ENCODE measurements around the gene PPP1R2. TPM values are rescaled to one million over a fixed set of nuclear protein-coding genes. Genes with fewer than 3 reads are reported as not detected.

PPP1R2 gene
- total and polyA plus RNA-seq, 5 experiments from 2014 or later: 140 to 265 (median 244) TPM

GRCh38 chr3:195558602-195559001, 15.5 kb upstream of the PPP1R2 start:
- no peaks in the 10 kb centered on the region for H3K36me3 Mint-ChIP-seq
- no peaks in the 10 kb centered on the region for H3K9me3 Mint-ChIP-seq
- no peak overlapping the region for H3K4me3 Mint-ChIP-seq
- H3K4me1 Mint-ChIP-seq: peaks cover 16 to 38% (median 31%) of the 10 kb centered on the region in 4 donors
- H3K27me3 Mint-ChIP-seq: no peaks in the 10 kb centered on the region
- POLR2A ChIA-PET: interaction anchor here (0.6 kb wide), 1 partner anchor 26 kb away, joined by 5 read pairs; no protein-coding TSS in a partner anchor
- H3K27ac Mint-ChIP-seq: peak overlapping the region in 9 of 10 donors; percentile 9 to 87 (median 64)
- DNase-seq: peak in 7 of 10 donors; percentile 33 to 75 (median 64)
- peak; percentile 78 to 90 for ATAC-seq

GRCh38 chr3:195557322-195557721, 14.2 kb upstream of the PPP1R2 start:
- ATAC-seq: no peak
- no peaks in the 10 kb centered on the region for H3K9me3 Mint-ChIP-seq
- no peak for DNase-seq
- peaks cover 21 to 51% (median 44%) of the 10 kb centered on the region in 4 donors for H3K4me1 Mint-ChIP-seq
- H3K4me3 Mint-ChIP-seq: no peak overlapping the region
- H3K27me3 Mint-ChIP-seq: no peaks in the 10 kb centered on the region
- POLR2A ChIA-PET: interaction anchor here (0.6 to 3.4 kb wide), 4 partner anchors 8 to 19 kb away, joined by 3 to 25 read pairs (median 7); partner anchors contain the start of gene PPP1R2
- H3K27ac Mint-ChIP-seq: no peak overlapping the region
- H3K36me3 Mint-ChIP-seq: no peaks in the 10 kb centered on the region

GRCh38 chr3:195556390-195556789, 13.3 kb upstream of the PPP1R2 start:
- DNase-seq: peak in 4 of 10 donors; percentile 33 to 49 (median 45)
- POLR2A ChIA-PET: interaction anchor here (0.6 to 3.4 kb wide), 3 partner anchors 10 to 369 kb away, joined by 3 to 25 read pairs (median 8); partner anchors contain the start of gene PPP1R2
- ATAC-seq: peak; percentile 64 to 85
- Mint-ChIP-seq H3K27ac (peak overlapping the region; percentile 44 to 91 (median 70)), H3K27me3 (no peaks in the 10 kb centered on the region), H3K9me3 (no peaks in the 10 kb centered on the region), H3K4me3 (peak overlapping the region in 6 of 10 donors; percentile 24 to 67 (median 38)), H3K4me1 (peaks cover 22 to 60% (median 53%) of the 10 kb centered on the region in 4 donors), H3K36me3 (no peaks in the 10 kb centered on the region)

- Mint-ChIP-seq H3K36me3 (no peaks in the 10 kb centered on the region), H3K27me3 (no peaks in the 10 kb centered on the region), H3K9me3 (no peaks in the 10 kb centered on the region), H3K27ac (peak overlapping the region; percentile 59 to 91 (median 75)), H3K4me3 (peak overlapping the region in 5 of 10 donors; percentile 14 to 67 (median 42)), H3K4me1 (peaks cover 23 to 71% (median 66%) of the 10 kb centered on the region in 4 donors)
- POLR2A ChIA-PET: interaction anchor here (2.3 to 3.4 kb wide), 2 partner anchors 9 to 12 kb away, joined by 8 to 25 read pairs; partner anchors contain the start of gene PPP1R2
- DNase-seq (no peak), ATAC-seq (no peak)
Measured at GRCh38 chr3:195555110-195555509, 12.0 kb upstream of the PPP1R2 start.

GRCh38 chr3:195554458-195554857, 11.3 kb upstream of the PPP1R2 start:
- H3K4me1 Mint-ChIP-seq: peaks cover 25 to 77% (median 72%) of the 10 kb centered on the region in 4 donors
- POLR2A ChIA-PET: interaction anchor here (3.4 kb wide), 1 partner anchor 12 kb away, joined by 25 read pairs; the partner anchor contains the start of gene PPP1R2
- peak overlapping the region in 2 of 10 donors; percentile 39 to 42 for H3K4me3 Mint-ChIP-seq
- H3K36me3 Mint-ChIP-seq: no peaks in the 10 kb centered on the region
- no peak for ATAC-seq
- H3K27ac Mint-ChIP-seq: peak overlapping the region; percentile 53 to 100 (median 80)
- no peak for DNase-seq
- no peaks in the 10 kb centered on the region for H3K9me3 Mint-ChIP-seq
- H3K27me3 Mint-ChIP-seq: no peaks in the 10 kb centered on the region

- POLR2A ChIA-PET: interaction anchor here (1.2 to 5.8 kb wide), 3 partner anchors 9 to 282 kb away, joined by 5 to 119 read pairs (median 5); partner anchors contain the start of genes PPP1R2 and XXYLT1
- DNase-seq (no peak), ATAC-seq (no peak)
Measured at GRCh38 chr3:195553268-195553667, 10.1 kb upstream of the PPP1R2 start.

GRCh38 chr3:195551381-195551978, 8.4 kb upstream of the PPP1R2 start:
- H3K4me3 Mint-ChIP-seq: peak overlapping the region in 9 of 10 donors; percentile 50 to 95 (median 83)
- peaks cover 35 to 90% (median 84%) of the 10 kb centered on the region in 4 donors for H3K4me1 Mint-ChIP-seq
- no peaks in the 10 kb centered on the region for H3K27me3 Mint-ChIP-seq
- no peaks in the 10 kb centered on the region for H3K9me3 Mint-ChIP-seq
- ATAC-seq (no peak), DNase-seq (no peak)
- H3K36me3 Mint-ChIP-seq: no peaks in the 10 kb centered on the region
- peak overlapping the region; percentile 89 to 100 (median 98) for H3K27ac Mint-ChIP-seq
- POLR2A ChIA-PET: interaction anchor here (1.7 to 5.8 kb wide), 6 partner anchors 7 to 281 kb away, joined by 5 to 119 read pairs (median 16); partner anchors contain the start of genes PPP1R2 and XXYLT1

More at GRCh38 chr3:195553268-195553667, 10.1 kb upstream of the PPP1R2 start:
- H3K4me3 Mint-ChIP-seq: peak overlapping the region in 8 of 10 donors; percentile 4 to 51 (median 31)
- H3K9me3 Mint-ChIP-seq: no peaks in the 10 kb centered on the region
- no peaks in the 10 kb centered on the region for H3K27me3 Mint-ChIP-seq
- H3K36me3 Mint-ChIP-seq: no peaks in the 10 kb centered on the region
- H3K4me1 Mint-ChIP-seq: peaks cover 27 to 80% (median 73%) of the 10 kb centered on the region in 4 donors
- H3K27ac Mint-ChIP-seq: peak overlapping the region; percentile 89 to 100 (median 98)

- Mint-ChIP-seq H3K36me3 (no peaks in the 10 kb centered on the region), H3K27me3 (no peaks in the 10 kb centered on the region), H3K9me3 (no peaks in the 10 kb centered on the region), H3K4me3 (peak overlapping the region; percentile 73 to 95 (median 86)), H3K27ac (peak overlapping the region; percentile 89 to 100 (median 98)), H3K4me1 (peaks cover 35 to 90% (median 85%) of the 10 kb centered on the region in 4 donors)
- peak in 1 of 2 donors; percentile 5 for ATAC-seq
- DNase-seq: peak in 1 of 10 donors; percentile 36
- POLR2A ChIA-PET: interaction anchor here (0.6 to 5.8 kb wide), 17 partner anchors 10 to 359 kb away, joined by 3 to 119 read pairs (median 6); partner anchors contain the start of genes APOD, PPP1R2 and XXYLT1
Measured at GRCh38 chr3:195550723-195551122, 7.6 kb upstream of the PPP1R2 start.

- Mint-ChIP-seq H3K27me3 (no peaks in the 10 kb centered on the region), H3K36me3 (no peaks in the 10 kb centered on the region), H3K9me3 (no peaks in the 10 kb centered on the region), H3K4me3 (peak overlapping the region; percentile 73 to 95 (median 86)), H3K4me1 (peaks cover 38 to 90% (median 87%) of the 10 kb centered on the region in 4 donors), H3K27ac (peak overlapping the region; percentile 89 to 100 (median 98))
- peak; percentile 65 to 95 (median 90) for DNase-seq
- POLR2A ChIA-PET: interaction anchor here (0.6 to 5.8 kb wide), 18 partner anchors 10 to 360 kb away, joined by 3 to 119 read pairs (median 5); partner anchors contain the start of genes ACAP2, APOD, PPP1R2 and XXYLT1
- peak; percentile 84 to 87 for ATAC-seq
Measured at GRCh38 chr3:195549931-195550519, 6.9 kb upstream of the PPP1R2 start.

- DNase-seq (peak in 1 of 10 donors; percentile 30), ATAC-seq (no peak)
- no peaks in the 10 kb centered on the region for H3K9me3 Mint-ChIP-seq
- no peaks in the 10 kb centered on the region for H3K36me3 Mint-ChIP-seq
- peak overlapping the region; percentile 20 to 84 (median 78) for H3K4me3 Mint-ChIP-seq
- no peaks in the 10 kb centered on the region for H3K27me3 Mint-ChIP-seq
- peak overlapping the region; percentile 72 to 100 (median 96) for H3K27ac Mint-ChIP-seq
- POLR2A ChIA-PET: interaction anchor here (0.6 to 5.8 kb wide), 7 partner anchors 9 to 885 kb away, joined by 3 to 119 read pairs (median 14); partner anchors contain the start of genes PPP1R2 and XXYLT1
- H3K4me1 Mint-ChIP-seq: peaks cover 44 to 92% (median 91%) of the 10 kb centered on the region in 4 donors
Measured at GRCh38 chr3:195548987-195549386, 5.9 kb upstream of the PPP1R2 start.

- no peaks in the 10 kb centered on the region for H3K27me3 Mint-ChIP-seq
- ATAC-seq (no peak), DNase-seq (peak in 2 of 10 donors; percentile 37 to 40)
- H3K9me3 Mint-ChIP-seq: no peaks in the 10 kb centered on the region
- H3K36me3 Mint-ChIP-seq: no peaks in the 10 kb centered on the region
- H3K4me1 Mint-ChIP-seq: peaks cover 47 to 95% (median 94%) of the 10 kb centered on the region in 4 donors
- POLR2A ChIA-PET: interaction anchor here (0.6 to 5.8 kb wide), 4 partner anchors 8 to 884 kb away, joined by 3 to 119 read pairs (median 16); partner anchors contain the start of genes PPP1R2 and XXYLT1
- H3K27ac Mint-ChIP-seq: peak overlapping the region; percentile 72 to 100 (median 92)
- H3K4me3 Mint-ChIP-seq: peak overlapping the region; percentile 20 to 84 (median 78)
Measured at GRCh38 chr3:195548501-195548900, 5.4 kb upstream of the PPP1R2 start.

GRCh38 chr3:195548006-195548405, 4.9 kb upstream of the PPP1R2 start:
- no peaks in the 10 kb centered on the region for H3K36me3 Mint-ChIP-seq
- H3K9me3 Mint-ChIP-seq: no peaks in the 10 kb centered on the region
- DNase-seq: no peak
- H3K27me3 Mint-ChIP-seq: no peaks in the 10 kb centered on the region
- POLR2A ChIA-PET: interaction anchor here (5.8 kb wide), 1 partner anchor 8 kb away, joined by 119 read pairs; the partner anchor contains the start of gene PPP1R2
- H3K4me1 Mint-ChIP-seq: peaks cover 43 to 91% (median 89%) of the 10 kb centered on the region in 4 donors
- peak overlapping the region; percentile 4 to 84 (median 78) for H3K4me3 Mint-ChIP-seq
- H3K27ac Mint-ChIP-seq: peak overlapping the region; percentile 72 to 100 (median 92)
- ATAC-seq: no peak

All from naive thymus-derived CD8-positive, alpha-beta T cell (primary cell).